ENCODE data around the gene PTP4A2. TPM values are rescaled to one million over a fixed set of nuclear protein-coding genes. Genes with fewer than 3 reads are reported as not detected.

PTP4A2 gene
- total and polyA plus RNA-seq, 11 donors = 74.4 to 354 (median 242) TPM

GRCh38 chr1:31939484-31940329 lies 1.5 kb upstream of the PTP4A2 start:
- Histone ChIP-seq H3K36me3 (no peaks in the 10 kb centered on the region), H3K27me3 (no peaks in the 10 kb centered on the region), H3K4me1 (peaks cover 6 to 83% (median 39%) of the 10 kb centered on the region in 12 donors), H3K27ac (peak overlapping the region in 9 of 12 donors; percentile 1 to 100 (median 87)), H3K9me3 (no peaks in the 10 kb centered on the region), H3K4me3 (peak overlapping the region in 1 of 12 donors; percentile 74)
- TF ChIP-seq CTCF (IDR thresholded peaks at IDR 0.05) (peak in 4 of 12 donors; percentile 14 to 29 (median 18)), POLR2A (IDR thresholded peaks at IDR 0.05) (no peak)
- 80 to 86% (median 85%) methylated on average over 16 of the region's 16 CpGs for WGBS, 4 donors
- intact Hi-C loops (cut with DNase I) = loop anchor here in 1 of 10 donors (2.0 kb wide), 1 partner anchor 25 kb away; no protein-coding TSS in a partner anchor
- DNase-seq (no peak), ATAC-seq (no peak)

GRCh38 chr1:31937300-31938183 lies 626 bp downstream of the PTP4A2 start:
- peak overlapping the region; percentile 68 to 100 (median 94) for H3K27ac ChIP-seq
- peak; percentile 54 to 82 (median 75) for ATAC-seq
- H3K27me3 ChIP-seq = no peaks in the 10 kb centered on the region
- intact Hi-C loops (cut with DNase I) = loop anchor here in 1 of 10 donors (2.0 kb wide), 1 partner anchor 27 kb away; no protein-coding TSS in a partner anchor
- WGBS, 4 donors = 1 to 2% (median 1%) methylated on average over 33 to 78 of the region's 78 CpGs
- H3K36me3 ChIP-seq = no peaks in the 10 kb centered on the region
- peaks cover 6 to 83% (median 49%) of the 10 kb centered on the region in 12 donors for H3K4me1 ChIP-seq
- H3K9me3 ChIP-seq = no peaks in the 10 kb centered on the region
- TF ChIP-seq POLR2A (IDR thresholded peaks at IDR 0.05) (no peak), CTCF (IDR thresholded peaks at IDR 0.05) (no peak)
- DNase-seq = peak; percentile 87 to 92 (median 88)
- peak overlapping the region; percentile 19 to 92 (median 72) for H3K4me3 ChIP-seq

- no peak for TF ChIP-seq CTCF (IDR thresholded peaks at IDR 0.05)
- no peak for TF ChIP-seq POLR2A (IDR thresholded peaks at IDR 0.05)
- peak overlapping the region; percentile 19 to 92 (median 72) for H3K4me3 ChIP-seq
- H3K27me3 ChIP-seq = no peaks in the 10 kb centered on the region
- H3K4me1 ChIP-seq = peaks cover 6 to 83% (median 55%) of the 10 kb centered on the region in 12 donors
- intact Hi-C loops (cut with DNase I) = no loop called here
- no peak for ATAC-seq
- H3K27ac ChIP-seq = peak overlapping the region in 11 of 12 donors; percentile 68 to 100 (median 94)
- no peaks in the 10 kb centered on the region for H3K36me3 ChIP-seq
- WGBS, 4 donors = 1 to 3% (median 2%) methylated on average over 2 of the region's 2 CpGs
- no peak for DNase-seq
- H3K9me3 ChIP-seq = no peaks in the 10 kb centered on the region
Observed at GRCh38 chr1:31936981-31937299, 1.2 kb downstream of the PTP4A2 start.
